ENCODE measurements around the gene STIM1.

The STIM1 gene

GRCh38 chr11:3984896-3985295 lies 129.4 kb downstream of the STIM1 start:
- no peaks in the 10 kb centered on the region for H3K36me3 ChIP-seq (replicated peaks)
- peak; percentile 49 for TF ChIP-seq CTCF (IDR thresholded peaks at IDR 0.05; ENCODE audit: low read depth, low read length, missing control alignments)
- no peak overlapping the region for H3K27ac ChIP-seq
- in situ Hi-C loops (cut with HindIII; ENCODE audit: low pct_ligation_motif_present, low sequenced_read_pairs) = no loop called here
- H3K4me3 ChIP-seq (ENCODE audit: low read depth, low read length) = no peak overlapping the region
- DNase-seq = no peak
- no peaks in the 10 kb centered on the region for H3K27me3 ChIP-seq (replicated peaks)

DNA sequence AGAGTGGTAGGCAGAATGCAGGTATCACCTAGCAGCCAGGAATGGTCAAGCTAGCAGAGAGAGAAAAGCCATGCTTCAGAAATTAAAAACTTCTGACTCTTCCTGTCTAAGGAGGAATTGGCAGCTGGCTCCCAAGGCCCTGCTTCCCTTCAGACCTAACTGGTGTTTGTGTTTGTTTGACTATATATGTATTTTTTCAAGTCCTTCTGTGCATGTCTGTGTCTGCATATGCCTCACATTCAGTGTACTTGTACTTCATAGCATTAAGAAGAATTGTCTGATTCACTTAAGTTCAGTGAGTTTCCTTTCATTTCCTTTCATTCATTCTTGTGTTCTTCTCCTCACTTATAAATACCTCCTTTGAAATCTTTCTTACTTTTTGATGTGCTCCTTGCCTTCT lies 130.2 kb downstream of the STIM1 start:
- no peak for TF ChIP-seq CTCF (IDR thresholded peaks at IDR 0.05; ENCODE audit: low read depth, low read length, missing control alignments)
- no peaks in the 10 kb centered on the region for H3K27me3 ChIP-seq (replicated peaks)
- no peaks in the 10 kb centered on the region for H3K36me3 ChIP-seq (replicated peaks)
- no peak overlapping the region for H3K4me3 ChIP-seq (ENCODE audit: low read depth, low read length)
- no peak for DNase-seq
- no peak overlapping the region for H3K27ac ChIP-seq
- in situ Hi-C loops (cut with HindIII; ENCODE audit: low pct_ligation_motif_present, low sequenced_read_pairs) = no loop called here

GRCh38 chr11:3986301-3986700 lies 130.8 kb downstream of the STIM1 start:
- no peaks in the 10 kb centered on the region for H3K36me3 ChIP-seq (replicated peaks)
- H3K4me3 ChIP-seq (ENCODE audit: low read depth, low read length) = no peak overlapping the region
- no peak overlapping the region for H3K27ac ChIP-seq
- in situ Hi-C loops (cut with HindIII; ENCODE audit: low pct_ligation_motif_present, low sequenced_read_pairs) = no loop called here
- no peaks in the 10 kb centered on the region for H3K27me3 ChIP-seq (replicated peaks)
- no peak for DNase-seq
- no peak for TF ChIP-seq CTCF (IDR thresholded peaks at IDR 0.05; ENCODE audit: low read depth, low read length, missing control alignments)

DNA sequence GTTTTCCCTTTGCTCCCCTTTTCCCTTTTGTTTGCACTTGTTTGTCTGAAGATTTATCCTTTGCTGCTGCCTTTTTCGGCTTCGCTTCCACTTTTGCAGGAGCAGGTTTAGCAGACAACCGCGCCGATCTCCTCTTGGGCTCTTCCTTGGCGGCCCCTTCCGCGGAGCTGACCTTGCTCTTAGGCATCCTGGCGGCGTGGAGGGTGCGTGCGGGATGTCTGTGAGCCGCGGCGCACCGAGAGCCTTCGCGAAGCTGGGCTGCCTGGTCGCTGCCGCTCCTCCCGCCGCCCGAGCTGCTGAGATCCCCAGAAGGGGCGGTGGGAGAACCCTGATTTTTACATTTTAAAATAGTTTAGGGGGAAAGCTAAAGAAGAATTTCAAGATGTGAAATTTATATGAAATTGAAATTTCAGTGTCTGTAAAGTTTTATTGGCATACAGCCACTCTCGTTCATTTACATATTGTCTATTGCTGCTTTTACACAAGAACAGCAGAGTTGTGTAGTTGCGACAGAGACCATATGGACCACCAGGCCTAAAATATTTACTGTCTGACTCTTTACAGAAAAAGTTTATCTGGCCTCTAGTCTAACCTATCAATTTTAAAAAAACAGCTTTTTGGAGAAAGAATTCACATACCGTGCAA lies 133.9 kb downstream of the STIM1 start:
- no peak overlapping the region for H3K4me3 ChIP-seq (ENCODE audit: low read depth, low read length)
- no peaks in the 10 kb centered on the region for H3K27me3 ChIP-seq (replicated peaks)

DNA sequence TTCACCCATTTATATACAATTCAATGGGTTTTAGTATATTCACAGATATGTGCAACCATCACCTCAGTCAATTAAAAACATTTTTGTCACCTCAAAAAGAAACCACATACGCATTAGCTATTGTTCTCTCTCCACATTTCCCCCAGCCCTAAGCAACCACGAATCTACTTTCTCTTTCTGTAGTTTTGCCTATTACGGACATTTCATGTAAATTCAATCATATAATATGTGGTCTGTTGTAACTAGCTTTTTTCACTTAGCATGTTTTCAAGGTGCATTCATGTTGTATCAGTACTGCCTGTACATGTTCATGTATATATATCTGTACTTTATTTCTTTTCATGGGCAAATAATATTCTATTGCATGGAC lies 134.4 kb downstream of the STIM1 start:
- Histone ChIP-seq H3K36me3 (replicated peaks) (no peaks in the 10 kb centered on the region), H3K4me3 (ENCODE audit: low read depth, low read length) (no peak overlapping the region), H3K27me3 (replicated peaks) (no peaks in the 10 kb centered on the region), H3K27ac (no peak overlapping the region)
- no peak for TF ChIP-seq CTCF (IDR thresholded peaks at IDR 0.05; ENCODE audit: low read depth, low read length, missing control alignments)
- in situ Hi-C loops (cut with HindIII; ENCODE audit: low pct_ligation_motif_present, low sequenced_read_pairs) = no loop called here
- no peak for DNase-seq

More for the DNA sequence above, 133.9 kb downstream of the STIM1 start:
- Histone ChIP-seq H3K27ac (no peak overlapping the region), H3K36me3 (replicated peaks) (no peaks in the 10 kb centered on the region)
- no peak for DNase-seq
- in situ Hi-C loops (cut with HindIII; ENCODE audit: low pct_ligation_motif_present, low sequenced_read_pairs) = no loop called here
- TF ChIP-seq CTCF (IDR thresholded peaks at IDR 0.05; ENCODE audit: low read depth, low read length, missing control alignments) = no peak

- in situ Hi-C loops (cut with HindIII; ENCODE audit: low pct_ligation_motif_present, low sequenced_read_pairs) = no loop called here
- H3K27ac ChIP-seq = no peak overlapping the region
- H3K4me3 ChIP-seq (ENCODE audit: low read depth, low read length) = no peak overlapping the region
- H3K27me3 ChIP-seq (replicated peaks) = no peaks in the 10 kb centered on the region
- TF ChIP-seq CTCF (IDR thresholded peaks at IDR 0.05; ENCODE audit: low read depth, low read length, missing control alignments) = no peak
- H3K36me3 ChIP-seq (replicated peaks) = no peaks in the 10 kb centered on the region
- DNase-seq = no peak
Observed at GRCh38 chr11:3990406-3990805, 134.9 kb downstream of the STIM1 start.

Measured in brain microvascular endothelial cell (primary cell).